A549 (cell line): ENCODE measurements around the gene ITGB8. TPM values are rescaled to one million over a fixed set of nuclear protein-coding genes. Genes with fewer than 3 reads are reported as not detected.

ENCODE experiments used
- ATAC-seq, 2 experiments: fragments of 200-7000 bp in 1 of 2; fragments of >200 bp in 1 of 2; cut with Nextera tagmentation in 1 of 2; cut with Tn5 transposase in 1 of 2; 3 replicates each; pipeline versions ENCODE4 v1.8.0 to v1.9.1; 2018 to 2020; ENCODE audit warnings: mild to moderate bottlenecking in 1 of 2, moderate library complexity in 1 of 2
- CTCF ChIA-PET: fragments of 300-600 bp; sonication (Branson Sonifier 250); formaldehyde crosslinking; extraction: SDS; loops from one replicate; lab custom pipeline; 2021; ENCODE audit warnings: antibody characterized with exemption, inconsistent platforms; lab: Yijun Ruan, JAX
- POLR2A ChIA-PET: fragments of 350-600 bp; formaldehyde crosslinking; extraction: SDS; loops from one replicate; lab custom pipeline; 2021; ENCODE audit warnings: antibody characterized with exemption, inconsistent platforms; lab: Yijun Ruan, JAX
- DNase-seq, 2 experiments: peaks; one replicate each; pipeline versions ENCODE4 v3.0.0 to v3.0.0-alpha.2; 2011 to 2016; ENCODE audit warnings: low read depth in 1 of 2, low spot score in 1 of 2
- FAIRE-seq: peaks from 2 replicates; lab custom pipeline; 2011; peaks lifted over from hg19 to GRCh38; lab: Jason Lieb, UNC
- H3K27ac ChIP-seq, 2 experiments: fragments of >200 bp; sonication (Bioruptor Twin); formaldehyde crosslinking; 3 replicates each; pipeline ENCODE4 v1.5.1; 2016 to 2017
- H3K4me1 ChIP-seq: fragments of >200 bp; sonication (Bioruptor Twin); formaldehyde crosslinking; 3 replicates; pipeline ENCODE4 v1.6.1; 2016
- H3K4me2 ChIP-seq: fragments of >200 bp; sonication (Bioruptor Twin); formaldehyde crosslinking; 3 replicates; pipeline ENCODE4 v1.6.1; 2016
- H3K4me3 ChIP-seq: fragments of >200 bp; sonication (Bioruptor Twin); formaldehyde crosslinking; 3 replicates; pipeline ENCODE4 v1.5.1; 2016
- H3K9me3 ChIP-seq: fragments of >200 bp; sonication (Bioruptor Twin); formaldehyde crosslinking; 3 replicates; pipeline ENCODE4 v1.6.1; 2016
- CBX2 ChIP-seq: fragments of 200-600 bp; sonication (generic); IDR thresholded peaks from 2 replicates; pipeline ENCODE4 v1.6.1; 2016; ENCODE audit warnings: low read depth, mild to moderate bottlenecking, borderline replicate concordance
- CBX8 ChIP-seq: fragments of 200-600 bp; sonication (generic); IDR thresholded peaks from 2 replicates; pipeline ENCODE4 v1.6.1; 2016
- CEBPB ChIP-seq, 2 experiments: fragments of >200 bp in 1 of 2; sonication (Bioruptor Twin) in 1 of 2; formaldehyde crosslinking in 1 of 2; IDR thresholded peaks; 2 replicates each; pipeline ENCODE4 v1.6.1; 2012 to 2016
- CHD4 ChIP-seq: fragments of 200-600 bp; sonication (generic); IDR thresholded peaks from 2 replicates; pipeline ENCODE4 v1.6.1; 2016; ENCODE audit warnings: antibody characterized with exemption, mild to moderate bottlenecking, borderline replicate concordance
- FOSB ChIP-seq: fragments of 250-450 bp; sonication (Bioruptor Pico); IDR thresholded peaks from 2 replicates; pipeline ENCODE4 v1.5.0; 2020; ENCODE audit warnings: mild to moderate bottlenecking, moderate library complexity
- FOSL2 ChIP-seq, 2 experiments: fragments of 450-650 bp in 1 of 2; fragments of >200 bp in 1 of 2; sonication (Bioruptor Twin) in 1 of 2; formaldehyde crosslinking; IDR thresholded peaks; 2 replicates each; pipeline versions ENCODE4 v1.5.0 to v1.6.1; 2016 to 2020; ENCODE audit warnings: mild to moderate bottlenecking in 1 of 2, moderate library complexity in 1 of 2
- FOXS1 ChIP-seq: fragments of 250-450 bp; sonication (Bioruptor Pico); IDR thresholded peaks from 2 replicates; pipeline ENCODE4 v1.5.0; 2020; ENCODE audit warnings: mild to moderate bottlenecking, moderate library complexity
- HDAC2 ChIP-seq: fragments of 200-600 bp; sonication (generic); IDR thresholded peaks from 2 replicates; pipeline ENCODE4 v1.6.1; 2016
- HEYL ChIP-seq: fragments of 250-450 bp; sonication (Bioruptor Pico); IDR thresholded peaks from 2 replicates; pipeline ENCODE4 v1.8.0; 2021; ENCODE audit warnings: mild to moderate bottlenecking, moderate library complexity
- HOXA7 ChIP-seq: fragments of 250-450 bp; sonication (Bioruptor Pico); IDR thresholded peaks from 2 replicates; pipeline ENCODE4 v1.5.0; 2020; ENCODE audit warnings: mild to moderate bottlenecking, moderate library complexity
- KDM1A ChIP-seq: fragments of 200-600 bp; sonication (generic); IDR thresholded peaks from 2 replicates; pipeline ENCODE4 v1.6.1; 2016; ENCODE audit warnings: low read depth, mild to moderate bottlenecking
- KDM5A ChIP-seq: fragments of 200-600 bp; sonication (generic); IDR thresholded peaks from 2 replicates; pipeline ENCODE4 v1.6.1; 2016; ENCODE audit warnings: antibody characterized with exemption, mild to moderate bottlenecking
- MAFK ChIP-seq: fragments of 450-650 bp; IDR thresholded peaks from 2 replicates; pipeline ENCODE4 v1.6.1; 2014; ENCODE audit not compliant: partially characterized antibody
- MAZ ChIP-seq: fragments of 150-350 bp; IDR thresholded peaks from 2 replicates; pipeline ENCODE4 v1.6.1; 2014; ENCODE audit warnings: antibody characterized with exemption, low read depth, low read length, borderline replicate concordance
- PHF8 ChIP-seq: fragments of 200-600 bp; sonication (generic); IDR thresholded peaks from 2 replicates; pipeline ENCODE4 v1.6.1; 2016; ENCODE audit warnings: low read depth, mild to moderate bottlenecking, antibody characterized with exemption, moderate library complexity, borderline replicate concordance
- RAD21 ChIP-seq, 2 experiments: fragments of >200 bp in 1 of 2; sonication (Bioruptor Twin) in 1 of 2; formaldehyde crosslinking in 1 of 2; IDR thresholded peaks in 1 of 2; conservative IDR thresholded peaks in 1 of 2; 2 replicates in 1 of 2; 3 replicates in 1 of 2; pipeline ENCODE4 v1.6.1; 2012 to 2018; ENCODE audit warnings: inconsistent platforms in 1 of 2
- TFCP2L1 ChIP-seq: fragments of 250-450 bp; sonication (Bioruptor Pico); IDR thresholded peaks from 2 replicates; pipeline ENCODE4 v1.5.0; 2021; ENCODE audit warnings: mild to moderate bottlenecking
- ZC3H11A ChIP-seq: fragments of 450-650 bp; IDR thresholded peaks from 2 replicates; pipeline ENCODE4 v1.6.1; 2014; ENCODE audit warnings: antibody characterized with exemption, mild to moderate bottlenecking
- WGBS: methylation state at CpG from one replicate; pipeline ENCODE4 v1.1.6; 2017; ENCODE audit errors: missing lambda C conversion rate; 5-methylcytosine and 5-hydroxymethylcytosine counted together
- polyA plus RNA-seq, 4 experiments: library from polyadenylated mRNA; depleted of rRNA in 3 of 4; stranded (reverse); fragments of >200 nt; fragmentation: RNase III in 1 of 4; extraction: RNeasy Plus Mini Kit Qiagen cat#74134 plus additional on column Dnase treatment in 1 of 4; gene quantifications; 2 replicates in 3 of 4; 3 replicates in 1 of 4; pipeline ENCODE4 v1.2.3, GENCODE V29; 2011 to 2017
- TF ChIP-seq, protein P1 (sequence below): IDR thresholded peaks from 2 replicates; pipeline ENCODE4 v1.6.1; 2012
- TF ChIP-seq, protein P2 (sequence below): fragments of 450-650 bp; IDR thresholded peaks from 2 replicates; pipeline ENCODE4 v1.6.1; 2014; ENCODE audit warnings: antibody characterized with exemption
- TF ChIP-seq, protein P3 (sequence below): fragments of 200-600 bp; sonication (generic); IDR thresholded peaks from 2 replicates; pipeline ENCODE4 v1.6.1; 2016; ENCODE audit warnings: antibody characterized with exemption, mild to moderate bottlenecking, moderate library complexity

The ITGB8 gene
- polyA plus RNA-seq, 2 of the 4 experiments (the other 2 are of a cell fraction) = 0.39 to 0.67 TPM

DNA sequence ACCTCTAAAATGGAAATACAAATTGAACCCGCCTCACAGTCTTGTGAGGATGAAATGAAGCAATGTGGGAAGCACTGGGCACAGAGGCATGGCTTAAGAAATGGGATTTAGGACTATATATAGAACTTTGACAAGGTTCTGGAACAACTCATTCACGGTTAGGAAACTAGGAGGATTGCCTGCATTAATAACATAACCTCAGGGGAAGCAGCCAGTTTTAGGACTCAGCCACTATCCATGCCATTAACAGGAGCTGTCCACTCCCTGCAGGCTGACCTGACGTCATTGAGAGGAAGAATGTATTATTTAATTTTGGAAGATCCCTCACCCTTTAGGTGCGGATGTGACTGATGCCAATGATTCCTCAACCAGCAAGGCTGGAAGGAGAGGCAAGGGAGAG, 34.8 kb downstream of the ITGB8 start (continued):
- TF ChIP-seq FOSB (CRISPR knock-in tag) = no peak
- TF ChIP-seq CEBPB (IDR thresholded peaks at IDR 0.05) = no peak
- TF ChIP-seq TFCP2L1 (CRISPR knock-in tag) = no peak
- TF ChIP-seq KDM5A = no peak
- no peak for TF ChIP-seq FOSL2 (IDR thresholded peaks at IDR 0.05)
- TF ChIP-seq FOSL2 (CRISPR knock-in tag; IDR thresholded peaks at IDR 0.05) = no peak
- TF ChIP-seq RAD21 (conservative IDR thresholded peaks at IDR 0.05 in 1 of 2, IDR thresholded peaks at IDR 0.05 in 1 of 2) = no peak
- TF ChIP-seq MAFK = no peak
- no peak for TF ChIP-seq CBX2
- TF ChIP-seq, protein P1, sequence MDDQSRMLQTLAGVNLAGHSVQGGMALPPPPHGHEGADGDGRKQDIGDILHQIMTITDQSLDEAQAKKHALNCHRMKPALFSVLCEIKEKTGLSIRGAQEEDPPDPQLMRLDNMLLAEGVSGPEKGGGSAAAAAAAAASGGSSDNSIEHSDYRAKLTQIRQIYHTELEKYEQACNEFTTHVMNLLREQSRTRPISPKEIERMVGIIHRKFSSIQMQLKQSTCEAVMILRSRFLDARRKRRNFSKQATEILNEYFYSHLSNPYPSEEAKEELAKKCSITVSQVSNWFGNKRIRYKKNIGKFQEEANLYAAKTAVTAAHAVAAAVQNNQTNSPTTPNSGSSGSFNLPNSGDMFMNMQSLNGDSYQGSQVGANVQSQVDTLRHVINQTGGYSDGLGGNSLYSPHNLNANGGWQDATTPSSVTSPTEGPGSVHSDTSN = no peak
- no peak for TF ChIP-seq PHF8

DNA sequence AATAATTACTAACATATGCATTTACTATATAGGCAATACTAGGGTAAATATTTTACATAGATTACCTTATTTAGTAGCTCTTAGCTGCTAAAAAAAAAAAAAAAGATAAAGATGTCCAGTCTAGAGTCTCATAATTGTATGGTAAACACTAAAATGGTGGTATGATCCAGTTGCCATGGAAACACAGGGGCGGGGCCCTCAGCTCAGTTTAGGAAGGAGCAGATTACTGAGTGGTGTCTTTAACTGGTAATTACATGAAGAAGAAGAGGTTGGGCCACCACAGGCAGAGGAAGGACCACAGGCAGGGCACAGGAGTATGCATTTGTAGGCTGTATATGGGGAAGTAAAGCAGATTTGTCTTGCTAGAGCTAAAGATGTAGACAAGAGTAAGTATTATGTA, 43.7 kb downstream of the ITGB8 start:
- Histone ChIP-seq H3K9me3 (no peaks in the 10 kb centered on the region), H3K4me2 (no peak overlapping the region), H3K4me1 (no peaks in the 10 kb centered on the region), H3K27ac (no peak overlapping the region), H3K4me3 (no peak overlapping the region)
- ChIA-PET CTCF (no interaction called here), POLR2A (no interaction called here)
- FAIRE-seq (no peak), ATAC-seq (no peak), DNase-seq (no peak)
- 26% methylated on average over 1 of the region's 1 CpG for WGBS
- TF ChIP-seq CBX8 (no peak), KDM1A (no peak), ZC3H11A (no peak), HOXA7 (CRISPR knock-in tag) (no peak)
- TF ChIP-seq, protein P2, sequence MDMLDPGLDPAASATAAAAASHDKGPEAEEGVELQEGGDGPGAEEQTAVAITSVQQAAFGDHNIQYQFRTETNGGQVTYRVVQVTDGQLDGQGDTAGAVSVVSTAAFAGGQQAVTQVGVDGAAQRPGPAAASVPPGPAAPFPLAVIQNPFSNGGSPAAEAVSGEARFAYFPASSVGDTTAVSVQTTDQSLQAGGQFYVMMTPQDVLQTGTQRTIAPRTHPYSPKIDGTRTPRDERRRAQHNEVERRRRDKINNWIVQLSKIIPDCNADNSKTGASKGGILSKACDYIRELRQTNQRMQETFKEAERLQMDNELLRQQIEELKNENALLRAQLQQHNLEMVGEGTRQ = no peak

DNA sequence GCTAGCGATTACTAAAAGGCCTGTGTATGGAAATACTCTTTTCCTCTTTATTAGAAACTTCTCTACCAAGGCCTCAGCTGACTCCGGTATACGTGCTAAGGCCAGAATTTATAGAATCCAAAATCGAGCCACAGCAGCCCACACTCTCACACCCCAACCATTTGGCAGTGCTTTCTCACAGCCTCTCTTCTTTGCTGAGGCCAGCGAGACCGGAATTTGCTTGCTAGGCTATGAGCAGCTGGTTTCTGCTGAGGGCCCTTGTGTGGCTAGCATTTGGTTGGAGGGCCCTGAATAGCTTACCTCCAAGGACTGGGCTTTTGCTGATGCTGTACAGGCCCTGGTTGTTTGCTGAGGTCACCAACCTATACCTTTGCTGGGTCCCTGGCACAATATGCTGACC, 46.1 kb downstream of the ITGB8 start:
- Histone ChIP-seq H3K4me2 (no peak overlapping the region), H3K27ac (no peak overlapping the region), H3K4me1 (no peaks in the 10 kb centered on the region), H3K9me3 (no peaks in the 10 kb centered on the region), H3K4me3 (no peak overlapping the region)
- POLR2A ChIA-PET = no interaction called here
- 71% methylated on average over 6 of the region's 6 CpGs for WGBS
- CTCF ChIA-PET = no interaction called here
- no peak for ATAC-seq
- no peak for FAIRE-seq
- DNase-seq = no peak
- no peak for TF ChIP-seq FOXS1
- TF ChIP-seq HDAC2 = no peak
- TF ChIP-seq, protein P3, sequence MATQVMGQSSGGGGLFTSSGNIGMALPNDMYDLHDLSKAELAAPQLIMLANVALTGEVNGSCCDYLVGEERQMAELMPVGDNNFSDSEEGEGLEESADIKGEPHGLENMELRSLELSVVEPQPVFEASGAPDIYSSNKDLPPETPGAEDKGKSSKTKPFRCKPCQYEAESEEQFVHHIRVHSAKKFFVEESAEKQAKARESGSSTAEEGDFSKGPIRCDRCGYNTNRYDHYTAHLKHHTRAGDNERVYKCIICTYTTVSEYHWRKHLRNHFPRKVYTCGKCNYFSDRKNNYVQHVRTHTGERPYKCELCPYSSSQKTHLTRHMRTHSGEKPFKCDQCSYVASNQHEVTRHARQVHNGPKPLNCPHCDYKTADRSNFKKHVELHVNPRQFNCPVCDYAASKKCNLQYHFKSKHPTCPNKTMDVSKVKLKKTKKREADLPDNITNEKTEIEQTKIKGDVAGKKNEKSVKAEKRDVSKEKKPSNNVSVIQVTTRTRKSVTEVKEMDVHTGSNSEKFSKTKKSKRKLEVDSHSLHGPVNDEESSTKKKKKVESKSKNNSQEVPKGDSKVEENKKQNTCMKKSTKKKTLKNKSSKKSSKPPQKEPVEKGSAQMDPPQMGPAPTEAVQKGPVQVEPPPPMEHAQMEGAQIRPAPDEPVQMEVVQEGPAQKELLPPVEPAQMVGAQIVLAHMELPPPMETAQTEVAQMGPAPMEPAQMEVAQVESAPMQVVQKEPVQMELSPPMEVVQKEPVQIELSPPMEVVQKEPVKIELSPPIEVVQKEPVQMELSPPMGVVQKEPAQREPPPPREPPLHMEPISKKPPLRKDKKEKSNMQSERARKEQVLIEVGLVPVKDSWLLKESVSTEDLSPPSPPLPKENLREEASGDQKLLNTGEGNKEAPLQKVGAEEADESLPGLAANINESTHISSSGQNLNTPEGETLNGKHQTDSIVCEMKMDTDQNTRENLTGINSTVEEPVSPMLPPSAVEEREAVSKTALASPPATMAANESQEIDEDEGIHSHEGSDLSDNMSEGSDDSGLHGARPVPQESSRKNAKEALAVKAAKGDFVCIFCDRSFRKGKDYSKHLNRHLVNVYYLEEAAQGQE = no peak
- no peak for TF ChIP-seq MAZ
- no peak for TF ChIP-seq CHD4
- TF ChIP-seq HEYL (CRISPR knock-in tag) = no peak
